Measurements from ENCODE around the gene MT2A.
A peak's percentile ranks its signal among the peaks of the same experiment; 100 is the strongest.

The MT2A gene

DNA sequence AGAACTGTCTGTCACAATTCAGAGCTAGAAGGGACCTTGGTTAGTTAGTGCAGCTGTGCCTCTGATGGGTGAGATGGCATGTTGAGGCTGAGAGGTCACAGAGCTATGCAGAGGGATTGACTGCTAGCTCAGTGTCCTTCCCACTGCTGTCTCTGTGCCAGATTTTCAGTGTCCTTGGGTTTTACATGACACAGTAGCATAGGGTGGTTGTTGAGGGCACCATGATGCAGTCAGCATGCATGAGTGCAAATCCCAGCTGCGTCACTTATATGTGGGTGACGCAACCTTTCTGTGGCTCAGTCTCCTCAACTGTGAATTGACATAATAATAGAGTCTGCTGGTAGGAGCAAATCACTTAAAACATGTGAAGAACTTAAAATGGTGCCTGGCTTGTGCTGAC is 32.8 kb downstream of the MT2A start:
- no peak for DNase-seq

DNA sequence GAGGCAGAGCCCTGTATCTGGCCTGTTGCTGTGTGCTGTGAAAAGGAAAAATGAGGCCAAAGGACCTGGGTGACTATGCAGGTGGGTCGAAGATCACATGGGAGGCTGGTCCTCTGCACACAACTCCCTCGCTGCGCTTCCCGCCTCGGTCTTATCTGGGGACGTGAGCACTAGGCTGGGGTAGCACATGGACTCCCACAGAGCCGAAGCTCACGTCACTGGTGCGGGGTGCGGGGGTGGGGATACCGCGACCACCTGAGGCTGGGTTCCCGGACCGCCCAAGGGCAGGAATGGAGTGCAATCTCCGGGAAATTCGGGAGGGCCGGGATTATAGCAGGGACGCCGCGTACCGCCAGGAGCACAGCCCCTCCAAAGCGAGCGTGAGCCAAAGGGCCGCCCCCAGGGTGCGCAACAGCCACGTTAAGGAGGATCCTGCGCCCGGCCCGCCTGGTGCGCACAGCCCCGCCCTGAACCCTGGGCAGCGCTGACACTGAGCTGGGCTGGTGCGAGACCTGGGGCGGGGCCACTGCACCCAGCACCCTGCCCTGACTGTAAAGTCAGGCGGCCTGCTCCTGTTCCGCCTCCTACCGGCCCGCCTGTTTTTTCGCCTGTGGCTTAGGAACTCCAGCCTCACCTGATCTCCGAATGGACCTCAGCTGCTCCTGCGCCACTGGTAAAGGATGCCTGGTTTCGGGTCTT is 34.8 kb downstream of the MT2A start:
- peak; percentile 72 for DNase-seq

DNA sequence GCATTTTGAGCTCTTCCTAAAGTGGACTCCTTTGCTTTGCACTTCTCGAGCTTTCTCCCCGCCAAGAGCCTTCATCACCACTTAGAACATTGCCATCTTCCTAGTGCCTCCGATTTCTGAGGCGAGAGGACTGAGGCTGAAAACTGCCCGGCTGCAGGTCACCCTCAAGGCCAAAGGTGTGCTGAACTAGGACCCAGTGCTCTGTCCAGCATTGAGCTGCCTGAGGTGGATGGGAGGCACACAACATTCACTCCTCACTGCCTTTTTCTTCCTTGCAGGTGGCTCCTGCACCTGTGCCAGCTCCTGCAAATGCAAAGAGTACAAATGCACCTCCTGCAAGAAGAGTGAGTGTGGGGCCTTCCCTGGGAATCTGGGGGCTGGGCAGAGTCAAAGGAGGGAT is 35.4 kb downstream of the MT2A start:
- DNase-seq: no peak

DNA sequence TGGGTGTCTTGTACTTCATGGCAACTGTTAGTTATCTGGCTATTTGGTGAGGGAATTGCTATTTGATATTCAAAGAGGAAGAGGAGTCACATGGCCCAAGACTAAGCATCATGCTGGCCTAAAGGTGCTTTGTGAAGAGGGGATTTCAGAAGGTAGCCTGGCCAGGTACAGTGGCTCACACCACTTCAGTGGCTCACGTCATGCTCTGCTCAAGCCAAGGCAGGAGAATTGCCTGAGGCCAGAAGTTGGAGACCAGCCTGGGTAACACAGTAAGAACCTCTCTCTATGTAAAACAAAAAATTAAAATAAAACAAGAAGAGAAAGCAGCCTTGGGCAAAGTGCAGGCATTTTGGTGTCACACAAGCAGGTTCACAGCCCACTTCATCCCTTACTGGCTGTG is 36.9 kb downstream of the MT2A start:
- no peak for DNase-seq

DNA sequence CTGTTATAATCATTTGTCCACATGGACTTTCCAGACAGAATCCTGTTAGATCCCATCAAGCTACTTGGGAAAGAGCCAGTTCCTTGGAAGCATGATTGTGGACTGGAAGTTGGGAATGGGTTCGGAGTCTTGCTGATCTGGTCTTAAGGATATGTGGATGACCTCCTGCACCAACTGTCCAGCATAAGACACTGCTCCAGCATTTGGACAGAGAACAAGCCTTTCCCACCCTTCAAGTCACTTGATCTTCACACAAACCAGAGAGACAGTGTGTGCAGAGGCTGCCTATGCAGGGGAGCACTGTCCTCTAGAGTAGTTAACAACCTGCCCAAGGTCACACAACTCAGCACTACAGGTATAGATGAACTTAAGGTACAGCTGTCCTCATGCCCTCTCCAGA is 37.5 kb downstream of the MT2A start:
- no peak for DNase-seq

DNA sequence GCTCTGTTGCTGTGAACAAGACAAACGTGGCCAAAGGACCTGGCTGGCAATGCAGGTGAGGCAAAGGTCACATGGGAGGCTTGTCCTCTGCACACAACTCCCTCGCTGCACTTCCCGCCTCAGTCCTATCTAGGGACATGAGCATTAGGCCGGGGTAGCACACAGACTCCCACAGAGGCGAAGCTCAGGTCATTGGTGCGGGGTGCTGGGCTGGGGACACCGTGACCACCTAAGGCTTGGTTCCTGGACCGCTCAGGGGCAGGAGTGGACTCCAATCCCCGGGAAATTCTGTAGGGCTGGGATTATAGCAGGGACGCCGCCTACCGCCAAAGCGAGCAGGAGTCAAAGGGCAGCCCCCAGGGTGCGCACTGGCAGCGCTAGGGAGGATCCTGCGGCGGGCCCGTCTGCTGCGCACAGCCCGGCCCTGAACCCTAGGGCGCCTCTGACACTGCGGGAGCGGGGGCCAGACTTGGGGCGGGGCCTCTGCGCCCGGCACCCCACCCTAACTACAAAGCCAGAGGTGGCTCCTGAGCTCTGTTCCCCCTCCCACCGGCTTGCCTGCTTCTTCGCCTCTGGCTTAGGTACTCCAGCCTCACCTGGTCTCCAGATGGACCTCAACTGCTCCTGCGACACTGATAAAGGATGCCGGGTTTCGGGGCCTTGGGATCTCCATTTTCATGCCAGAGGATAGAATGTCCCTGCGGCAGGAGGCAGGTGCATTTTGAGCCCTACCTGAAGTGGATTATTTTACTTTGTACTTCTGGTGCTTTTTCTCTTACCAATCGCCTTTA is 39.5 kb downstream of the MT2A start:
- no peak for DNase-seq

DNA sequence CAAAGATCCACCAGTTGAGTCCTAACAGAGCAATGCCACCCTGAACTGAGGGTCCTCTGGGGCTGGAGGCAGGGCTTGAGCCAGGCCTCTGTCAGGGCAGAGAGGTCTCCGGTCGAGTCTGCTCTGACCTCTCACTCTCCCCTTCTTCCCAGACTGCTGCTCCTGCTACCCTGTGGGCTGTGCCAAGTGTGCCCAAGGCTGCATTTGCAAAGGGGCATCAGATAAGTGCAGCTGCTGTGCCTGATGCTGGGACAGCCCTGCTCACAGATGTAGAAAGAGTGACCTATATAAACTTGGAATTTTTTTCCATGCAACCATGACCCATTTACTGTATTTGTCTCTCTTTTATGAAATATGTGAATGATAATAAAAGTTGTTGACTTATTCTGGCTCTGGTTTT is 40.9 kb downstream of the MT2A start:
- no peak for DNase-seq

DNA sequence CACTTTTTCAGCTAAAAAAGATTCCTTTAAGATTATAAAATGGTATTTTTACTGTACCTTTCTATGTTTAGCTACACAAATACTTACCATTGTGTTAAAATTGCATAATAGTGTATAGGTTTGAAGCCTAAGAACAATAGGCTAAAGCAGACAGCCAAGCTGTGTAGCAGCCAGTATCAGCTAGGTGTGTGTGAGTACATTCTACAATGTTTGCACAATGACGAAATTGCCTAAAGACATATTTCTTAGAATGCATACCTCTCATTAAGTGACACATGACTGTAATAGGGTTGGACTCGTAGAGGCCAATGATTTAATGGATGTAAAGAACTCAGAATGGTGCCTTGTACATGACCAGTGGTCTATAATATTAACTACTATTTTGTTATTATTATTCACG is 41.4 kb downstream of the MT2A start:
- no peak for DNase-seq

DNA sequence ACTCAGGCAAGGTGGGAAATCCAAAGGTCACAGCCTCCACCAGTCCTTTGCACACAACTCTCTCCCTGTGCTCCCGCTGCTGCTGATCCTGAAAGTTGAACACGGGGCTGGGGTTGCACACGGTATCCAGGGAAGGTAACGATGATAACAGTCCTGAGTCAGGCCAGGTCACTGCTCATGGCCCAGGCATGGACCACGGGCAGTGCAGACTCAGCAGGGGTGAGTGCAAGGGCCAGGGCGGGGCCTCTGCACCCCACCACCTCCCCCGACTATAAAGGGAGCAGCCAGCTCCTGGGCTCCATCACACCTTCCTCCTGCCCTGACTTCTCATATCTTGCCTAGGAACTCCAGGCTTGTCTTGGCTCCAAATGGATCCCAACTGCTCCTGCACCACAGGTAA is 43.2 kb downstream of the MT2A start, which contains the start of gene MT1B:
Gene MT1B, plus strand, starts transcription at position 301 of the 400 bp plus-strand sequence. Its CDS starts 68 bp downstream, at position 369.
- DNase-seq: no peak

DNA sequence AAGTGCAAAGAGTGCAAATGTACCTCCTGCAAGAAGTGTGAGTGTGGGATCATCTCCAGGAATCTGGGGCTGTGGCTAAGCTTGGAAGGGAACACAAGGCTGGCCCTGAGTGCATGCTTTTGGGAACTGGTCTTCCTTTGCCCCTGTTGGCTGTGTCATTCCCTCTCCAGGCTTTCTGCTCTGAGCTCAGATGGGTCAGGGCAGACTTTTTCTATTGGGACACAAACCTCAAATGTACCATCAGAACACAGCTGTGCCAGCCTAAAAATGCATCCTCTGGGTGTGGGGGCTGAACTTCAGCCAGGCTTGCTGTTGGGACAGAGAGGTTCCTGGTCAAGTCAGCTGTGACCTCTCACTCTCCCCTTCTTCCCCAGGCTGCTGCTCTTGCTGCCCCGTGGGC is 44.2 kb downstream of the MT2A start:
- DNase-seq: no peak

DNA sequence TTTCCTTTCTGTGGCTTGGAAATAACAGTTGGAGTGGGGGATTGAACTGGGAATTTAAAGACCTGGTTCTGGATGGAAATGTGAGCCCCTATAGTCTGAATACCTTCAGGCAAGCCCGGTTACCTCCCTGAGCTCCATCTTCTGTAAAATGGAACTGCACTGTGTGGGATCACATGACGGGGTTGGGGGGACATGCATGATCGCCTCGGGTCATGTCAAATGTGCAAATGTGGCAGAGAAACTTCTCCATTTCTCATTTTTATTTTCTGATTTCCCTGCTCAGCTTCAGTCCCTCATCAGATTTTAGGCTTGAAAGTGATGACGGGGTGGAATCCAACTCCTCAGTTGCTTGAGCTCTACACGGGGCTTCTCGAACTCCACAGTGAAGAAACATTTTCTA is 44.8 kb downstream of the MT2A start:
- no peak for DNase-seq

DNA sequence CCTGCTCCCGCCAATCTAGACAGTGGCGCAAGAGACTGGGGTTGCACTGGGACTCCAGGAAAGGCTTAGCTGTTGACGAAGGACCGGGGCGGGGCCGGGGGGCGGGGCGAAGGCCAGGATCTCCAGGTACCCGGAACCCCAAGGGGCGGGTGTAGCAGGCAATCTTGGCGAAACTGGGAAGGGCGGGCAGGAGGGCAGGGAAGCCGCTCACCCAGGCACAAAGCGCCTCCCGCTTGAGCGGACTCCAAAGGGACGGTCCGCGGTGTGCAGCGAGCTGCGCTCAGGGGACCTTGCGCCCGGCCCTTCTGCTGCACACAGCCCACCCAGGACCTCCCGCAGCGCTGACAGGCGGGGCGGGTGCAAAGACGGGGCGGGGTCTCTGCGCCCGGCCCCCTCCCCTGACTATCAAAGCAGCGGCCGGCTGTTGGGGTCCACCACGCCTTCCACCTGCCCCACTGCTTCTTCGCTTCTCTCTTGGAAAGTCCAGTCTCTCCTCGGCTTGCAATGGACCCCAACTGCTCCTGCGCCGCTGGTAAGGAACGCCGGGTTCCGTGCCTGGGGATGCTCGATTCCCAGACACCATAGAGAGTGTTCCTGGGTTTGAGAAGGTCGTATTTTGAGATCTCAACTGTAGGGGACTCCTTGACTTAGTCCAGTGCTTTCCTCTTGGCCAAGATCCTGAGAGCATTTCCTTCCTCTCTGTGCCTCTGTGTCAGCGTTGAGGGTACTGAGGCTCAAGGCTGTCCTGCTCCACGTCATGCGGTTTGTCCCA is 49.4 kb downstream of the MT2A start, which contains the start of gene MT1F:
Gene MT1F, plus strand, starts transcription at position 405 of the 772 bp plus-strand sequence. Its CDS starts 100 bp downstream, at position 505.
- peak; percentile 59 for DNase-seq

DNA sequence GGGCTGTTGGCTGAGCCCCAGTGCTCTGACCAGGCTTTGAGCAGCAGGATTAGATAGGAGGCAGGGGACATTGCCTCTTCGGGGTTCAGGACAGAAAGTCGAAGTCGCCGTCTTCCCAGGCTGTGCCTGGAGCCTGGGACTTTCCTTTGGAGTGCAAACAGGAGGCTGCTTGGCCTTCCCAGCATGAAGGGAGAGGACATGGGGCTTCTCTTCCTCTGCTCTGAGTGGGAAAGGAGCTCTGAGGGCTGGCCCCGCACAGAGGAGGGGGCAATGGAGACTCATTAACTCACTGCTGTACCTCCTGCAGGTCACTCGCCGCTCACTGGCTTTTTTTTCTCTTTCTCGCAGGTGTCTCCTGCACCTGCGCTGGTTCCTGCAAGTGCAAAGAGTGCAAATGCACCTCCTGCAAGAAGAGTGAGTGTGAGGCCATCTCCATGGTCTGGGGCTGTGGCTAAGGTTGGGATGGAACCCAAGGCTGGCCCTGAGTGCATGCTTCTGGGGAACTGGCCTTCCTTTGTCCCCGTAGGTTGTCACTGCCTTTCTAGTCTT is 50.0 kb downstream of the MT2A start:
- DNase-seq: no peak

Measured in CD4-positive, alpha-beta T cell treated with Interleukin-4 for 4 hours (primary cell).